NCI-H1105 treated with DMSO at 0.1 percent for 48 hours (cell line): Measurements from ENCODE around the gene TRIO.
A peak's percentile ranks its signal among the peaks of the same experiment; 100 is the strongest.
"Not testable (repeated sequence)": the region's sequence is repeated elsewhere in the genome, so short reads cannot be mapped to it uniquely, and the experiment has no call there.

ENCODE experiments used
- DNase-seq: peaks from one replicate; lab custom pipeline; 2025; lab: John Stamatoyannopoulos, UW

The TRIO gene

GRCh38 chr5:14510156-14510734 lies 367.1 kb downstream of the TRIO start:
- DNase-seq, result no peak

- no peak for DNase-seq
Measured at GRCh38 chr5:14510880-14511279, 367.7 kb downstream of the TRIO start.

GRCh38 chr5:14512574-14512973 lies 369.4 kb downstream of the TRIO start:
- peak; percentile 18 for DNase-seq

- no peak for DNase-seq
Measured at GRCh38 chr5:14513266-14513665, 370.1 kb downstream of the TRIO start.

DNA sequence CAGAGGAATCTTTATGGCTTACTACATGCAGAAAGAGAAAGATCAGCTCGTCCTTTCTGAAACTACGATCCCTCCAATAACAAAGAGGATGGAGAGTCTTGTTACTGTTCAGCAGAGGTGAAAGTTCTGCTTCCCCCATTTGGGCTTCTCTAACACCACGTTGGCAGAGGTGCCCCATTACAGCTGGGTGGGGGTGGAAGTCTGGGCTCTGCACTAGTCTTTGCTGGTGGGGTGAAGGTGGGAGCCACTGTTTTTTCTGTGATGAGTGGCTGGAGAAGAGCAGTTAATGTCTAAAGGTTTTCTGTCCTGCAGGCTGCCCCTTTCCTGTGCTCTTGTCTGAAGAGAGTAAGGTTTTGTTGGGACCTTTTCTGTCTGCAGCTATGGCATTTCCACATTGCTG lies 373.8 kb downstream of the TRIO start:
- no peak for DNase-seq

- DNase-seq, result no peak
Measured at GRCh38 chr5:14518638-14519037, 375.5 kb downstream of the TRIO start.

GRCh38 chr5:14521748-14522147 lies 378.6 kb downstream of the TRIO start:
- DNase-seq, result no peak

- no peak for DNase-seq
Measured at GRCh38 chr5:14522721-14523120, 379.6 kb downstream of the TRIO start.

DNA sequence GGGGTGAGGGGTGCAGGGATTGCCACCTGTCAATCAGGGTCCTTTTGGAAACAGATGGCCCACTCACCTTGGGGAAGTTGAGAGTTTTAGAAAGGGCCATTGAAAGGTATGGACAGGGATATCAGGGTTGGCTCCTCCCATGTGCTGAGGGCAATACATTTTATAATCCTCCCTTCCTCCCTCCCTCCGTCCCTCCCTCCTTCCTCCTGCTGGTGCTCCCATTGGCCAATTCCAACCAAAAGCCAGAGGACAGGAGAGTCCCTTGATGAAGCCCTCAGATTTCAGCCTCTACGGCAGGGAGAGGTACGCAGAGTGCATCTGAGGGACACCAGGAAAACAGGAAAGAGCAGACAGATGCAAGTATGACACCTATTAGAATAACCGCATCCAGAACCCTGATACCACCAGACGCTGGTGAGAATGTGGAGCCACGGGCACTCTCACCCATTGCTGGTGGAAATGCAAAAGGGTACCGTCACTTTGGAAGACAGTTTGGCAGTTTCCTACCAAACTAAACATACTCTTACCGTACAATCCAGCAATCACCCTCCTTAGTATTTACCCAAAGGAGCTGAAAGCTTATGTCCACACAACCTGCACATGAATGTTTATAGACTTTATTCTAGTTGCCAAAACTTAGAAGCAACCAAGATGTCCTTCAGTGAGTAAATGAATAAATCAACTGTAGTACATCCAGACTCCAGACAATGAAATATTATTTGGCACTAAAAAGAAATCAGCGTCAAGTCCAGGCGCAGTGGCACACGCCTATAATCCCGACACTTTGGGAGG lies 380.3 kb downstream of the TRIO start:
- DNase-seq, result no peak

GRCh38 chr5:14525397-14525796 lies 382.3 kb downstream of the TRIO start:
- DNase-seq, result no peak

DNA sequence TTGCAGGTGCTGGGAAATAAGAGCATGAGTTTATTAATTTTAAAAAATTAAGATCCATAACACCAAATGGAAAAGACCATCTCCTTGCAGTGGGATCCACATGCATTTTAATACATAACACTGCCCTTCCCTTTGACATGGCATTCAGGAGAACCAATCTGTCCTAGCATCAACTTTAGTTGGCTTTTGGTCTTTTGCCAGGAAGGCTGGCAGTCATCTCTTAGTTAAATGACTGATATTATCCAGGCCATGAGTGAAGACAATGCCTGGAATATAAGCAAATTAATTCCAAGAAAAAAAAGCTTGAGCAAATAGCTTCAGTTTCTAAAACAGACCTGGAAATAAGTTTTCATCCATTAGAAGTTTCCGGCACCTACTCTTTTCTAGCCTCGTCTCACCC lies 383.4 kb downstream of the TRIO start:
- DNase-seq, result no peak

DNA sequence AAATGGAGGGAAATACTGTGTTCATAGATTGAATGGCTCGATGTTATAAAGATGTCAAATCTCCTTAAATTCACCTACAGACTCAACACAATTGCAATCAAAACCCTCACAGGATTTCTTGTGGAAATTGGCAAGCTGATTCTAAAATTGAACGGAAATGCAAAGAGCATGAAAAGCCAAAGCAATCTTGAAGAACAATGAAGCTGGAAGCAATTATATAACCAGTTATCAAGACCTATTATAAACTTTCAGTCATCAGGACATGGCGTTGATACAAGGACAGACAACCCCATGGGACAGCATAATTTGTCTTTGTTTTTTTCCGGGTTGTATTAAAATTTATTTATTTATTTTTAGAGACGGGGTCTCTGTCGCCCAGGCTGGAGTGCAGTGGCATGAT lies 385.0 kb downstream of the TRIO start:
- DNase-seq, result no peak

GRCh38 chr5:14528926-14529325 lies 385.8 kb downstream of the TRIO start:
- DNase-seq, result no peak

- no peak for DNase-seq
Measured at GRCh38 chr5:14531668-14532067, 388.5 kb downstream of the TRIO start.

GRCh38 chr5:14532180-14532579 lies 389.0 kb downstream of the TRIO start:
- no peak for DNase-seq

DNA sequence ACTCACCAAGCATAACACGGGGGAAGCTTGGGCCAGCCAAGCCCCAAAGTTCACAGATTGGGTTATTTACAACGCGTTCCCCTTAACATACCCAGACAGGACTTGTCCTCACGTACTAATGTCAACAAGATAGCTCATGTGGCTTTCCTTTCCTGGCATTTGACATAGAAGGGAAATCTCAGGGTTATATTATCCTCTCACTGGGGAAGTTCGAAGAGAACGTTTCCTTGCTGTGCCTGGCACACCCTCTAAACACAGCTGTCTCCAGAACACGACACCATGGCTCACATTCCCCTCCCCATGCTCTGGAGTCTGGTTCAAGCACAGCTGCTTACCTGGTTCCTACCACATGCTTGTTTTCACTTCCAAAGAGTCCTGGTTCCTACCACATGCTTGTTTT lies 391.6 kb downstream of the TRIO start:
- DNase-seq, result no peak

GRCh38 chr5:14545308-14545707 lies 402.2 kb downstream of the TRIO start:
- DNase-seq, result no peak

DNA sequence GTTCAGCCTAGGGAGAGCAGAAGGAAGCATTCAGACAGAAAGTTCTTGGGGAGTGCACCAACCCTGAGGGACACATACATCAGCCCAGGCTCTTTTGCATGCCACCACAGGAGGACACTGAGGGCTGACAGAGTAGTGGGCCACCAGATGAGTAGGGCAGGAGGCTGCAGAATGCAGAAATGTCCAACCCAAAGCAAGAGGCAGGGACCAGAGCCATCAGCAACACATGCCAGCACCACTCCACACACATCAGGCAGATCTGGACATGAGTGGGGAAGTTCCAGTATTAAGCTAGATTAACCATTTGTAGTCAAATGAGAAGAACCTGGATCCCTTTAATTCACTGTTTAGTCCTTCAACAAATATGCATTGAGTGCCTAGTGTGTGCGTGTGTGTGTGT lies 402.7 kb downstream of the TRIO start:
- DNase-seq, result no peak

DNA sequence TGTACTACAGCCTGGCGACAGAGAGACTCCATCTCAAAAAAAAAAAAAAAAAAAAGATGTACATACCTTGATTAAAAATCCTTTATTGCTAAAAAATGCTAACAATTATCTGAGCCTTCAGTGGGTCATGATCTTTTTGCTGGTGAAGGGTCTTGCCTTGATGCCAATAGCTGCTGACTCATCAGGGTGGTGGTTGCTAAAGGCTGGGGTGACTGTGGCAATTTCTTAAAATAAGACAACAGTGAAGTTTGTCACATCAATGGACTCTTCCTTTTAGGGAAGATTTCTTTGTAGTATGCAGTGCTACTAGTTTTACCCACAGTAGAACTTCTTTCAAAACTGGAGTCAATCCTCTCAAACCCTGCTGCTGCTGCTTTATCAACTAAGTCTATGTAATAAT lies 404.5 kb downstream of the TRIO start:
- no peak for DNase-seq

GRCh38 chr5:14551211-14551610 lies 408.1 kb downstream of the TRIO start:
- no peak for DNase-seq

- no peak for DNase-seq
Measured at GRCh38 chr5:14552017-14552416, 408.9 kb downstream of the TRIO start.

- DNase-seq, result not testable (repeated sequence)
Measured at GRCh38 chr5:14554288-14554687, 411.1 kb downstream of the TRIO start.

GRCh38 chr5:14556015-14556414 lies 412.9 kb downstream of the TRIO start:
- no peak for DNase-seq

- peak; percentile 14 for DNase-seq
Measured at GRCh38 chr5:14557203-14557770, 414.1 kb downstream of the TRIO start.
